GM19463 (cell line): ENCODE results near the gene SLC9A7.

ENCODE experiments used
- ATAC-seq: cut with Tn5 transposase; IDR thresholded peaks from one replicate; pipeline ENCODE4 v1.9.1; 2021; ENCODE audit warnings: mild to moderate bottlenecking, moderate library complexity; ENCODE audit not compliant: unreplicated experiment

Gene SLC9A7

GRCh38 chrX:46575586-46575985, 183.3 kb downstream of the SLC9A7 start:
- no peak for ATAC-seq

DNA sequence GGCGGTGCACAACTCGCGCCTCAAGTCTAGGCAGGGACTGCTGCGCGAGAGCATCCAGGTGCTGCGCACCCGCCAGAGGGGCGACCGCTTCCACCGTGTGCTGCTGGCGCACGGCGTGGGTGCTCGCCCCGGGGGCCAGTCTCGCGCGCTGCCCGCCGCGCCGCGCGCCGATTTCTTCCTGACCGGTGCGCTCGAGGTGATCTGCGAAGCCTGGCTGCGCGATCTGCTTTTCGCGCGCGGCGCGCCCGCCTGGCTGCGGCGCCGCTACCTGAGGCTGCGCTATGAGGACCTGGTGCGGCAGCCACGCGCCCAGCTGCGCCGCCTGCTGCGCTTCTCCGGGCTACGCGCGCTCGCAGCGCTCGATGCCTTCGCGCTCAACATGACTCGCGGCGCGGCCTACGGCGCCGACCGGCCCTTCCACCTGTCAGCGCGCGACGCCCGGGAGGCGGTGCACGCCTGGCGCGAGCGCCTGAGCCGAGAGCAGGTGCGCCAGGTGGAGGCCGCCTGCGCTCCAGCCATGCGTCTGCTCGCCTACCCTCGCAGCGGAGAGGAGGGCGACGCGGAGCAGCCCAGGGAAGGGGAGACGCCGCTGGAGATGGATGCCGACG, 184.0 kb downstream of the SLC9A7 start:
- ATAC-seq = peak; percentile 2

DNA sequence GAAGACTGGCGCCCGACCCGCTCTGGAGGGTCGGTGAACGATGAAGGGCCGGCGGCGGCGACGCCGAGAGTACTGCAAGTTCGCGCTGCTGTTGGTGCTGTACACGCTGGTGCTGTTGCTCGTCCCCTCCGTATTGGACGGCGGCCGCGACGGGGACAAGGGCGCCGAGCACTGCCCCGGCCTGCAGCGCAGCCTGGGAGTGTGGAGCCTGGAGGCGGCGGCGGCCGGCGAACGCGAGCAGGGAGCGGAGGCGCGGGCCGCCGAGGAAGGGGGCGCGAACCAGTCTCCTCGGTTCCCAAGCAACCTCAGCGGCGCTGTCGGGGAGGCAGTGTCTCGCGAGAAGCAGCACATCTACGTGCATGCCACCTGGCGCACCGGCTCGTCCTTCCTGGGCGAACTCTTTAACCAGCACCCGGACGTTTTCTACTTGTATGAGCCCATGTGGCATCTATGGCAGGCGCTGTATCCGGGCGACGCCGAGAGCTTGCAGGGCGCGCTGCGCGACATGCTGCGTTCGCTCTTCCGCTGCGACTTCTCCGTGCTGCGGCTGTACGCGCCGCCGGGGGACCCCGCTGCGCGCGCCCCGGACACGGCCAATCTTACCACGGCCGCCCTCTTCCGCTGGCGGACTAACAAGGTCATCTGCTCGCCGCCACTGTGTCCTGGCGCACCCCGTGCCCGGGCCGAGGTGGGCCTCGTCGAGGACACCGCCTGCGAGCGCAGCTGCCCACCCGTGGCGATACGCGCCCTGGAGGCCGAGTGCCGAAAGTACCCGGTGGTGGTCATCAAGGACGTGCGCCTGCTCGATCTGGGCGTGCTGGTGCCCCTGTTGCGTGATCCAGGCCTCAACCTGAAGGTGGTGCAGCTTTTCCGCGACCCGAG, 184.8 kb downstream of the SLC9A7 start:
- peak; percentile 26 for ATAC-seq

- ATAC-seq = peak; percentile 45
Observed at GRCh38 chrX:46573331-46573891, 185.5 kb downstream of the SLC9A7 start, which contains the start of gene CHST7. Gene CHST7, plus strand, starts transcription at chrX:46573765. Its CDS starts 167 bp downstream, at chrX:46573932.

DNA sequence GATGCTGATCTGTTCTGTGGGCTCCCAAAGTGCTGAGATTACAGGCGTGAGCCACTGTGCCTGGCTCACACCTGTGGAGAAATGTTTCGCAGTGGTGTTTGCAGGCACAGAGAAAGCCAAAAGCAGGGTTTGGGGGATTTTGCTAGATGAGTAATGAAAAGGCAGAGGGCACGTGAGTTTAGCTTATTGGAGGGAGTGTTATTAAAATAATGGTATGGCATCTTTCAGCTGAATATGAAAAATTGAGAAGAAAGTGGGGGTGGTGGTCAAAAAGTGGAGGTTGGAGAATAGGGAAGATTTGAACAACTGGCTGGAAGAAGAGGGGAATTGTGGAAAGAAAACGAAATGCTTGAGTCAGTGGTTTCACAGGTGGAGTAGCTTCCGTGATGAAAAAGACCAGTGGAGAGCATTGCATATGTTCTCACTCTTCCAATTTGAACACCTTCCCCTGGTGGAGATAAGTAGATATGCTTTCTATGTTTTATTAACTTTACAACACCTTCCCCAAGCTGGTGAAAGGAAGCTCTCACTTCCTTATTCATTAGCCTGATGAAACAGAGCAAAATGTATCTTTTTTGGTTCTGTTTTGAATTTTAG, 186.5 kb downstream of the SLC9A7 start:
- peak; percentile 31 for ATAC-seq

- peak; percentile 15 for ATAC-seq
Observed at GRCh38 chrX:46571423-46572339, 187.2 kb downstream of the SLC9A7 start.

GRCh38 chrX:46569621-46570020, 189.3 kb downstream of the SLC9A7 start:
- no peak for ATAC-seq

- ATAC-seq = no peak
Observed at GRCh38 chrX:46567388-46567787, 191.5 kb downstream of the SLC9A7 start.

DNA sequence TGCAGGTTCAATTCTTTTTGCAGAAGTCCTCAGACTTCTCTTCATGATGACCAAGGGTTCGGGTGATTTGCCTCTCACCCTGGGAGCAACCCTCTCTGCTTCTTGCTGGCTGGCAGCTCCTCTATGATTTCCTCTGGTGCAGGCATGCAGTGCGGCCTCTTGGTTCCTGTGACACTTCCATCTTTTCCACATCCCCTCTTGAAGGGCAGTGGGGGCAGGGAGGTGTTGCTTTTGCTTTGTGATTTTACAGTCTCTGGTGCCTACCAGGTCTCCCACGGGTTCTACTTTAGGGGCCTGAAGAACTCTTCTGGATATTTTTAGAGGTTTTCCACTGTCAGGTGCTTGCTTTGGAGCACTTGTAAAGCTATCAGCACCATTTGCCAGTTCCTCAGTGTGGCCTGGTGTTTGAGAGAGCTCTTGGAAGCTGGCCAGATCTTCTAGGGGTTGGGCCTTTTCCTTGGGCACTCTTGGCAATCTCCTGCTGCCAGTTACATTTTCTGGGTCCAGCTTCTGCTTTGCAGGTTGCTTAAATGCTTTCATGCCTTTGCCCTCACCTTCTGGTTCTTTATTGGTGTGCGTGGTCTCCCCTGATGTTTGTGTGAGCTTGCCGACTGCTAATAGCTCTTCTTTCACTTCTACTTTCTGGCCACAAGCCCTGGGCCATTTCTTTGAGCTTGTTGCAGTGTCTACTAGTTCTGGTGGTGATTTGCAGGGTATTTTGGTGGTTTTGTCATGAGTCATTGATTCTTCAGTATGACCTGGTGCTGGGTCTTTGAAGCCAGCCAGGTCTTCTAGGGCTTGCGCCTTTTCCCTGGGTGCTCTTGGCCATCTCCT, 196.9 kb downstream of the SLC9A7 start:
- ATAC-seq = peak; percentile 99

GRCh38 chrX:46559062-46559461, 199.9 kb downstream of the SLC9A7 start:
- no peak for ATAC-seq

DNA sequence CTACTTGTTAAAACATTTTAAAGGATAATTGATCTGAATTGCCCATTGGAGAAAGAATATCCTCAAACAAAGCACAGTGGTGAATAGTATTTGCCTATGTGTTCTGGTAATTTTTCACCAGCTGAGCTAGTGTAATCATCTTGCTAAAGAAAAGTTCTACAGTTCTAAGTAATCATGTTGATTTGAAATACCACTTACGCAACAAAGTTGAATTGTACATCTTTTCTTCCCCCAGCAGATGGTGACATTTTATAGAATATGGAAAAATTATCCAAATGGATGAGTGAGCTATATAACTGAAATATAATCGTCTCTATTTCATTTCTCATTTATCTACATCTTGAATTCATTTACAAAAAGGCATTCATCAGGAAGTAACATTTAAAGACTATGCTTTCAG, 204.0 kb downstream of the SLC9A7 start:
- ATAC-seq = no peak

GRCh38 chrX:46553935-46554334, 205.0 kb downstream of the SLC9A7 start:
- ATAC-seq = no peak

DNA sequence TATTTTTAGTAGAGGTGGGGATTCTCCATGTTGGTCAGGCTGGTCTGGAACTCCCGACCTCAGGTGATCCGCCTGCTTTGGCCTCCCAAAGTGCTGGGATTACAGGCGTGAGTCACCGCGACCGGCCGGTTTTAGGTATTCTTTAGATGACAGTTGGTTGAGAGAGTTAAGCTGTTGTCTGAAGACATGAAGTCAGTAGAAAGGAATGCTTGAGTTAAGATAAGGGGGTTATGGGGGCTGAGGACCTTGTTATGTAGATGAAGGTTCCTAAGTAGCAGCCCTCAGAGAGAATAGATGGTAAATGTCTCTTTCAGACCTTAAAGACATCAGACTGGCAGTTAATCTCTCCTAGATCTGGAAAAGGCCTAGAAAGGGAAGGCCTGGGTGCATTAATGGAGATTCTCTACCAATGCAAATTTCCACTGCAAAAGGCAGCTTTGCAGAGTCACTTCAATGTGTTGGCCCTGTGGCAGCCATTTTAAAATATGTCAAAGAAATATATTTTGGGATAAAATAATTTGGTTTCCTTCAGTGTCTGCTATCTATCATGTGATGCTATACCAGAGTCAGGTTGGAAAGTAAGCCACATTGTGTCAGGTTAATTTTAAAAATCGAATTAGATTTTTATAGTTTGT, 207.3 kb downstream of the SLC9A7 start:
- no peak for ATAC-seq

DNA sequence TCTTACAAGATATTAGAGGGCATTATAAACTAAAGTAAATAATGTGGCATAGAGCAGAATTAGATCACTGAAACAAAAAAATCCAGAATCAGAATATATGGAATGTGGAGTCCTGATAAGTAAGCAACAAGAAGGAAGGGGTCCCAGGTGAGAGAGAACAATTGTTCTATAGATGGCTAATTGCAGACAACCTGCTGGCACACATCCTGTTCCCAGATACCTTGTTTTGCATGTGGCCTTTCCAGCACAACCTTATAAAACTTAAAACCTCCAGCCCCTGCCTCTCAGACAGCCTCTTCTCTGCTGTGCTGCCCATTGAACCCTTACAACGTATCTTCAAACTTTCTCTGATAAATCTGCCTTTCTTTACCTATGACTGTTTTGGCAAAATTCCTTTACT, 209.0 kb downstream of the SLC9A7 start:
- ATAC-seq = no peak
